ENCODE measurements around the gene WNT6.

Gene WNT6

DNA sequence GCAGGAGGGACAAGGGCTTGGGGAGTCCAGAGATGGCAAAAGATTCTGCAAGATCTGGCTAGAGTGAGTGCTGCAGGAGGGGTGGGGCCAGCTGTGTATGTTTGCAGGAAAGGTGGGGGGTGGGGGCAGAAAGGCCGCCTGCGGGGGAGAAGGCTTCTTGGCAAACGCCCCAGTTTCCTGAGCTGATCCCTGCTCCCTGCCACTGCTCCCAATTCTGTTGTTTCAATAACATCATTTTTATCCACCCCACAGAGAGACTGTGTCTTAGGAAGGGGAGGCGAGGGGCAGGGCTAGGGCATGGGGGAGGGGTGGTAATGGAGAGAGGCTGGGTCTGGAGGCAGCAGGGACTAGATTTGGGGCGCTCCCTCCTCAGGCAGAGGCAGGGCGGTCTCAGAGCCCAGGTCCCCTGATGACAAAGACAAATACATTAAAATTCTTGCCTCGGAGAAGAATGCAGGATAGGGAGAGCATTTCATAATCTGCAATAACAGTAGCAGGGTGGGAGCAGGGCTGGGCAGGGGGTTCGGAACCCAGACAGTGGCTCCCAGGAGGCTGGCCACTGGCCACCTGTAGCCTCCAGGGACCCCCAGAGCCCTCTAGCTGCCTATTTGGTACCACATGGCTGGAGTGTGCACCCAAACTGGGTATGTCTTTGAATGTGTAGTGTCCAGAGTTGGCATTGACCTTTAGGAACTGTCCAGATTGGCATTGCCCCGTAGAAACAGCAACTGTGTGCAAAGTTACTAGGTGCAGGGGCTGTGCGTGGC lies 2.1 kb upstream of the WNT6 start:
- no peak for DNase-seq (ENCODE audit: low read depth in 4 of 4, low spot score in 1 of 4)

DNA sequence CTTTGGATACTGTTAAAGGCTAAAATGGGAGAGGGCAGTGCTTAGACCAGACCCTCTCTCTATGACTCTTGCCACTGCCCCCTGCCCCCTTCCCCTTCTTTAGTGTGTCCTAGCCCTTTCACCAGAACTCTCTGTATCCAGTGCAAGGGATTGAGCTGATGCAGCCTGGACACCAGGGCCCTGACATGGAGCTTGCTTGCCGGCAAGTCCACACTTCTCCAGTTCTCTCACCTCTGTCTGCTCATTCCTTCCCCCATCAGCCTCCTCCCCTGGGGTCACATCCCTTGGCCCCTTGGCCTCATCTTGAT lies 1.5 kb upstream of the WNT6 start:
- no peak for DNase-seq (ENCODE audit: low read depth in 4 of 4, low spot score in 1 of 4)

DNA sequence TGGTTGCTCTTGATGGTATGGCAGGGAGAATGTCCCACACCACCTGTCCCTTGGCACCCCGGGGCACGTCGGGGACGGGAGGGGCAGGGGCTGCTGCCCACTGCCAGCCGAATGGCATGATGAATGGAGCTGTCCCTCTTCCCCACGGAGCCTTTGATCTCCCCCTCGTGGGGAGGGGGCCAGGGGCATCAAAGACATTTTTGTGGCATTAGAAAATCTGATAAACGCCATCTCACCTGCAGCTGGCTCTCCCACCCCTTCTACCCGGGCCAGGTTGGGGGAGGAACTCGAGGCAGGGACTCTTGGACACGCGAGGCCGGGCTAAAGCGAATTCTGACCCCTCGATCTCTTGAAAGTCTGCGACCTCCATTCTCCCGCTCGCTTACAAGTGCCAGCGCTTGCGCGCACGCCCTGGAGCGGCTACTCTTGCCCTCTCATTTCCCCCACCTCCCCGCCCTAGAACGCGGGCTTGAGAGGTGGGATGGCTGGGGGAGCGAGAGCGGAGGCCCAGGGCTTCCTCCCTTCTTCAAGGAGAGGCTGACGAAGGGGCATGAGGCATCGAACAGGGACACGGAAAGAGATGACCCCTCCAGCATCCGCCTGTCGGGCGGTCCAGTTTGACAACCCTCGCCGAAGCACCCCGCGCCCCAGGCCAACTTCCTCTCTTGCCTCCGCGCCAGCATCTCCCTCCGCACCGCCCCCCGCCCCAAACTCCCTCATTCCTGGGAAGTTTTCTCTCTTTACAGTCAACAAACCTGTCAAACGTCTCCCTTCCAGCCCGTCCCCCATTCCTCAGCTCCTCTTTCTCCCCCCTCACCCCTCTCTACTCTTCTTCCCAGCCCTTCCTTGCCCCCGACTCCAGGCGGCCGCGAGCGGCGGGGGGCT lies 692 bp upstream of the WNT6 start:
- DNase-seq (ENCODE audit: low read depth in 4 of 4, low spot score in 1 of 4): no peak

DNA sequence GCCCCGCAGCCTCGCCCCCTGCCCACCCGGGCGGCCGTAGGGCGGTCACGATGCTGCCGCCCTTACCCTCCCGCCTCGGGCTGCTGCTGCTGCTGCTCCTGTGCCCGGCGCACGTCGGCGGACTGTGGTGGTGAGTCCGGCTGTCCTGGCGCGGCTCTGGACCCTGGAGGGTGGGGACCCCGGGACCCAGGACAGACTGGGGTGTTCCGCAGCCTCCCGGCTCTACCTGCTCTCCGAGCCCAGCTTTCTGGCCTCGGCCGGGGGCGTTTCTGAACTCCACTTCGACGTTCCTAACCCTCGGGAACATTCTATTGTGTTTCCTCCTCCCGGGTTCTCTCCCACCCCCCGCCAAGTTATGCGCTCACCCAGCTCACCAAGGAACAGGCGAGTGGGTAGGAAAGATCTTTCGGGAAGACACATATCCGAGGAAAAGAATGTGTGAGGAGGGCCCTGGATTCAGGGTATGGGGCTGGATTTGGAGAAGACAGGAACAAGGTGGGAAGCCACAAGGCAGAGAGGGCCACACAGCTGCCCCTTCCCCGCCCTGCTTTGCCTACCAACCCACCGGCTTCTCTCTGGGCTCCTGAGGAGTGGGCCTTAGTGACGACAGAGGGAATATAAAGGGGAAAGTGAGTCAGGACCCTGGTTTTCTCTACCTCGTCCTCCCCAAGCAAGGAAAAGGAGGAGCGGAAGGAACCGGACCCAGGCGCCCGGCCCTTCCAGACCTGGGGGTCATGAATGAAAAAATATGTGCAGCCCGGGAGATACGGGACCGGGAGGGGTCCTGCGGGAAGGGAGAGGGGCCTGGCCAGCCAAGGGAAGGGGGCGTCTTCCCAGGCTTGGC lies 605 bp downstream of the WNT6 start:
- DNase-seq (ENCODE audit: low read depth in 4 of 4, low spot score in 1 of 4): no peak

GRCh38 chr2:218860950-218861381 lies 1.4 kb downstream of the WNT6 start:
- no peak for DNase-seq (ENCODE audit: low read depth in 4 of 4, low spot score in 1 of 4)

- DNase-seq (ENCODE audit: low read depth in 4 of 4, low spot score in 1 of 4): no peak
Observed at GRCh38 chr2:218861645-218862318, 2.2 kb downstream of the WNT6 start.

DNA sequence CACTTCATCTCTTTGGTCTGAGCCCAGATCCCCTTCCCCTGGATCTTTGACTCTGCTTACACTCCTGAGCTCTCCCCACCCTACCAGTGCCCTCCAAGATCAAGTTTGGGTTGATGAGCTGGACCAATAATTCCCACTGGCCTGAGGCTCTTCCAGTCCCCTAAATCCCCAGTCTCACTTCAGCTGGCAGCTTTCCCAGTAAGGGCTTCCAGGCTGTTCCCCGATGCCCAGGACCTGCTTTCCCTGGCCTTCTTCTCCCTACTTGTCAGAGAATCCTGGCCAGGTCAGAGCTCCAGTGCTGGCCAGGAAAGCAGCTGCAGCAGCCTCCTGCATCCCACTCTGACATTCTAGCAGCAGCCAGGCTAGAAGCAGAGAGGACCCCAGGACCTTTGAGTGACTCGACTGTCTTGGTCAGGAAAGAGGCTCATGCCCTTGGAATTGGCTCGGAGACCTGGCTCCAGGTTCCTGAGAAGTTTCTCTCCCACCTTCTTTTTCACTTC lies 3.5 kb downstream of the WNT6 start:
- DNase-seq (ENCODE audit: low read depth in 4 of 4, low spot score in 1 of 4): no peak

GRCh38 chr2:218865396-218865795 lies 5.8 kb downstream of the WNT6 start:
- no peak for DNase-seq (ENCODE audit: low read depth in 4 of 4, low spot score in 1 of 4)

DNA sequence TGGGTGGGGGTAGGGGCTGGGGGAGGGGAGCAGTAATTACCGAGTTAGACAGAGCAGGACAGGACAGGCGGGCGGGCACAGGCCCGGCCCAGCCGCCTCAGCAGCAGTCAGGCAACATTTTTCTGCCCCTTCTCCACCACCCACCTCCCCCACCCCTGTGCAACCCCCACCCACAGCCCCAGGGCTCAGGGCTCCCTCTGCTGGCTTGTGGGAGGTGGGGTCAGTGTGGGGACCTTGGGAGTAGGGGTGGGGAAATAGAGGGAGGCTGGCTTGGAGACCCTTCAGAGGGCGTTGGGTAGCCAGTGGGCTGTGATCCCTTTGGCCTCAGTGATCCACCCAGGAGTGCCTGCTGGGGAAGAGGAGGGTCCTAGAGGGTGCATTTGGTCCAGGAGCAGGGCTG lies 6.4 kb downstream of the WNT6 start:
- no peak for DNase-seq (ENCODE audit: low read depth in 4 of 4, low spot score in 1 of 4)

DNA sequence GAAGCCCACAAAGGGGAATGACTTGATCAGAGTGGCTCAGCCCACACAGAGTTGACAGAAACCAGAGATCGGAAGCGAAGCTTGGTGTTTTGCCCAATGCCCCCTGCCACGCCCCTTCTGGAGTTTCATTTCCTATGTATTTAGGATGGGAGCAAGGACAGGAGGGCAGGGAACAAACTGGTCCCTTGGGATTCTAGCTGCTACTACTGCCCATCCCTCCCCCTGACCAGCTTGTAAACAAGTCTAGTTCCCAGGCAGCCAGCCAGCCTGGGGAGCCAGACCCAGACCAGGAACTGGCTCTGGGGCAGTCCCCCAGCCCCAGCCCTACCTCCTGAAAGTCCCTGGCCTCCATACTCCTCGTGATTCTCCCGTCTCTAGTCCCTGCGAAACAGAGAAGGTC lies 8.3 kb downstream of the WNT6 start:
- no peak for DNase-seq (ENCODE audit: low read depth in 4 of 4, low spot score in 1 of 4)

DNA sequence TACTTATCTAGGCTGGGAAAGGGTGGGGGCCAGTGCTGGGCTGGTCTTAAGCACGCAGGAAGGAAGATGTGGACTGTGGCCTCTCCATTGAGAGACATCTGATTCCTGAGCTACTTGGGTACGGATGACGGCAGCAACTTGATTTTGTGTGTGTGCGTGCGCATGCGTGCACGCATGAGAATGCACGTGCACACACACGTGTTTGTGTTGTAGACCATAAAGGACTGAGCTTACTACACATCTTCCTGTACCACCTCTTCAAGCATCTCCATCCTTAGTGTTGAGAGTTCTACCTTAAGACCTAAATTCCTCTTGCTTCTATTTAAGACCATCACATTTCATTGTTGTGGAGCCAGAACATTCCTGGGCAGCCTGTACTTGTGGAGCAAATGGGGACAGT lies 9.5 kb downstream of the WNT6 start:
- DNase-seq (ENCODE audit: low read depth in 4 of 4, low spot score in 1 of 4): no peak

GRCh38 chr2:218870984-218871344 lies 11.4 kb downstream of the WNT6 start:
- DNase-seq (ENCODE audit: low read depth in 4 of 4, low spot score in 1 of 4): no peak

- no peak for DNase-seq (ENCODE audit: low read depth in 4 of 4, low spot score in 1 of 4)
Observed at GRCh38 chr2:218871345-218872302, 12.0 kb downstream of the WNT6 start.

DNA sequence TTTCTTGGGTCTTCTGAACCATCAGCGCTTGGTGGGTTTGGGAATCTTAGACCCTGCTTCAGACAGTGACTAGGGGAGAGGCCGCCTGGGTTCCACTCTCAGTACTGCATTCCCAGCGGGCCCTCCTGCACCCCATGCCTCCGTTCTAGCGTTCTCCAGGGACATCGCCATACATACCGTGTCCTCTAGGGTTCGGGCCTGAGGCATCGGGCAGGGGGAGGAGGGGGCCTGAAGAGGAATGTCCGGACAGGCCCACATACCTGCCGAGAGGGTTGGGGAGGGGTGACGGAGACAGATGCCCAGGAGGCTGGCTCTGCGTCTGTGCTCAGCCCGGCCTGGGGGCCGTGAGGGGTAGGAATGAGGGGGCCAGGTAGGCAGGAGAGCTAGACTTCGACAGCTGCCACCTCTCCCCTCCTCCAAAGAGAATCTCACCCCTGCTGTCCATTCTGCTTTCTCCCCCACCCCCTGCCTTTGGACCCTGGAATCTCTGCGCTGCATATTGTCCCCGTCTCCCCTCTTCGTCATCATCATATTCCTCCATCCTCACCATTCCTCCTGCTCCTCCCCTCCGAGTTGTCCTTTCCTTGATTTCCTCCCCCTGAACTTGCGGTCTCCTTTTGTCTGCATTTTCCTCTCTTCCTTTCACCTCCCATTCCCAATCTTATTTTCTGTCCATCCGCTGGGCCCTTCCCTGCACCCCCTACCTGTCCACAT lies 13.2 kb downstream of the WNT6 start:
- DNase-seq (ENCODE audit: low read depth in 4 of 4, low spot score in 1 of 4): no peak

GRCh38 chr2:218873359-218874194 lies 14.0 kb downstream of the WNT6 start:
- DNase-seq (ENCODE audit: low read depth in 4 of 4, low spot score in 1 of 4): no peak

- no peak for DNase-seq (ENCODE audit: low read depth in 4 of 4, low spot score in 1 of 4)
Observed at GRCh38 chr2:218875692-218876246, 16.2 kb downstream of the WNT6 start.

DNA sequence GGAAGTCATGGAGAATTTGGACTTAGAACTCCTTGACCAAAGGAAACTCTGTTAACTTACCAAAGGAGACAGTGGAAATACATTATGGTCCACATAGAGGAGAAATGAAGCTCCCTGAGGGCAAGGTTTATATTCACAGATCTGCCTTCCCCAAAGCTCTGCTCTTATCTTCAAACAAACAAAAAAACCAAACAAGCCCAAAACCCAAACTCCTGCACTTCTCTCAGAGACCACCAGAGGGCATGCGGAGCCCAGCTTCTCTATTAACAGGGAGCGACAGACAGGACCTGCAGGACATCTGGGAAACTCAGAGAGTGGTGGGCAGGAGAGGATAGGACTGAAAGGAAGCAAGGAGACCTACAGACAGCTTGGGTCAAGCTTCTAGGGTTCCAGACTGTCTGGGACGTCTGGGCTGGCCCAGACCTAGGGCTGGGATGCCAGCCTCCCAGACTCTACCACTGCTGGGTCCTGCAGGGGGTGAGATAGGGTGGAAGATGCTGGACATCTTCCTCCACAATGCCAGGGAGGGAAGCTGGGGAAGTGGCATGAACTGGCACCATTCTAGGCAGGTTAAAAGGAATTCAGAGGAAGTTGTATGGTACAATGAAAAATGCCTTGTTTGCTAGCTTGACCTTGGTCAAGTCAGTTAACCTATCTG lies 17.1 kb downstream of the WNT6 start:
- DNase-seq (ENCODE audit: low read depth in 4 of 4, low spot score in 1 of 4): peak in 2 of 4 experiments; percentile 55 to 62

All from stimulated activated CD4-positive, alpha-beta T cell treated with anti-CD3 and anti-CD28 coated beads, Interleukin-1b, Interleukin-23, amount 100 ng/mL, for 24 hours (primary cell).